Iris pigment epithelial cell (primary cell): Measurements from ENCODE around the gene COL8A2.

Experiments used
- DNase-seq: peaks from one replicate; pipeline ENCODE4 v3.0.0-alpha.2; 2011; ENCODE audit warnings: low read depth

COL8A2 gene

GRCh38 chr1:36157973-36158826 is 33.2 kb upstream of the COL8A2 start:
- no peak for DNase-seq

GRCh38 chr1:36157115-36157903 is 32.3 kb upstream of the COL8A2 start:
- peak; percentile 47 for DNase-seq

GRCh38 chr1:36156329-36157114 is 31.5 kb upstream of the COL8A2 start:
- peak; percentile 68 for DNase-seq

GRCh38 chr1:36155408-36156328 is 30.6 kb upstream of the COL8A2 start, which contains the start of gene MAP7D1:
Gene MAP7D1 (plus strand): TSS chr1:36156160. CDS start chr1:36156418, 258 bp downstream.
- peak; percentile 86 for DNase-seq

GRCh38 chr1:36154765-36155407 is 29.9 kb upstream of the COL8A2 start:
- no peak for DNase-seq

GRCh38 chr1:36154335-36154734 is 29.3 kb upstream of the COL8A2 start:
- no peak for DNase-seq

GRCh38 chr1:36153476-36153875 is 28.5 kb upstream of the COL8A2 start:
- no peak for DNase-seq

GRCh38 chr1:36151845-36152203 is 26.8 kb upstream of the COL8A2 start:
- no peak for DNase-seq

- DNase-seq: no peak
These were observed 26.3 kb upstream of the COL8A2 start for GRCh38 chr1:36151134-36151844.

GRCh38 chr1:36150296-36151133 is 25.5 kb upstream of the COL8A2 start:
- peak; percentile 98 for DNase-seq

- DNase-seq: no peak
These were observed 24.9 kb upstream of the COL8A2 start for GRCh38 chr1:36149973-36150295.

GRCh38 chr1:36149237-36149972 is 24.4 kb upstream of the COL8A2 start, which contains the start of gene TRAPPC3:
Gene TRAPPC3 (minus strand): TSS chr1:36149486. CDS start chr1:36149378, 108 bp downstream.
- DNase-seq: peak; percentile 100

GRCh38 chr1:36148821-36149236 is 23.8 kb upstream of the COL8A2 start:
- DNase-seq: peak; percentile 49

- no peak for DNase-seq
These were observed 19.4 kb upstream of the COL8A2 start for GRCh38 chr1:36144413-36144812.

- no peak for DNase-seq
These were observed 18.4 kb upstream of the COL8A2 start for GRCh38 chr1:36143424-36143823.

- no peak for DNase-seq
These were observed 17.1 kb upstream of the COL8A2 start for GRCh38 chr1:36142121-36142520.

GRCh38 chr1:36139521-36139920 is 14.5 kb upstream of the COL8A2 start:
- DNase-seq: no peak

GRCh38 chr1:36137776-36138175 is 12.8 kb upstream of the COL8A2 start:
- no peak for DNase-seq
